ENCODE results near the gene PLEKHN1.

GRCh38 chr1:963301-963651, 3.0 kb upstream of the PLEKHN1 start:
- TF ChIP-seq CTCF (IDR thresholded peaks at IDR 0.05) = no peak
- TF ChIP-seq POLR2A (IDR thresholded peaks at IDR 0.05) = no peak
- TF ChIP-seq POLR2AphosphoS5 (IDR thresholded peaks at IDR 0.05) = no peak
- TF ChIP-seq EP300 (IDR thresholded peaks at IDR 0.05; ENCODE audit: low read depth) = no peak

Measured in transverse colon (tissue), 4 donors.